ENCODE measurements around the gene MGRN1.

Gene MGRN1

GRCh38 chr16:4654011-4654963, 29.7 kb downstream of the MGRN1 start:
- no peak for DNase-seq (ENCODE audit: low read depth)

- DNase-seq (ENCODE audit: low read depth): no peak
These were observed 30.5 kb downstream of the MGRN1 start for GRCh38 chr16:4654964-4655590.

GRCh38 chr16:4655801-4656200, 31.2 kb downstream of the MGRN1 start:
- DNase-seq (ENCODE audit: low read depth): no peak

GRCh38 chr16:4656221-4656620, 31.6 kb downstream of the MGRN1 start:
- no peak for DNase-seq (ENCODE audit: low read depth)

GRCh38 chr16:4656695-4657686, 32.4 kb downstream of the MGRN1 start:
- DNase-seq (ENCODE audit: low read depth): no peak

GRCh38 chr16:4659363-4660353, 35.0 kb downstream of the MGRN1 start:
- no peak for DNase-seq (ENCODE audit: low read depth)

GRCh38 chr16:4660454-4661007, 35.9 kb downstream of the MGRN1 start:
- peak; percentile 76 for DNase-seq (ENCODE audit: low read depth)

- no peak for DNase-seq (ENCODE audit: low read depth)
These were observed 37.0 kb downstream of the MGRN1 start for GRCh38 chr16:4661661-4662060.

- DNase-seq (ENCODE audit: low read depth): no peak
These were observed 38.8 kb downstream of the MGRN1 start for GRCh38 chr16:4663465-4663776.

GRCh38 chr16:4663777-4664465, 39.3 kb downstream of the MGRN1 start:
- no peak for DNase-seq (ENCODE audit: low read depth)

- DNase-seq (ENCODE audit: low read depth): peak; percentile 22
These were observed 40.2 kb downstream of the MGRN1 start for GRCh38 chr16:4664538-4665418.

GRCh38 chr16:4666537-4667202, 42.0 kb downstream of the MGRN1 start:
- no peak for DNase-seq (ENCODE audit: low read depth)

- DNase-seq (ENCODE audit: low read depth): no peak
These were observed 42.8 kb downstream of the MGRN1 start for GRCh38 chr16:4667203-4667963.

- DNase-seq (ENCODE audit: low read depth): no peak
These were observed 43.8 kb downstream of the MGRN1 start for GRCh38 chr16:4668313-4668960.

- DNase-seq (ENCODE audit: low read depth): no peak
These were observed 48.9 kb downstream of the MGRN1 start for GRCh38 chr16:4673387-4674046.

GRCh38 chr16:4674926-4675530, 50.4 kb downstream of the MGRN1 start:
- no peak for DNase-seq (ENCODE audit: low read depth)

All from activated gamma-delta T cell treated with anti-CD3 and anti-CD28 coated beads, Interleukin-2, amount 50 U/mL, for 16 hours (primary cell).